SU-DHL-6 (cell line): Measurements from ENCODE around the gene METTL17.

Source experiments
- CTCF ChIP-seq: fragments of 200-600 bp; sonication (generic); IDR thresholded peaks from one replicate; pipeline ENCODE4 v1.5.1; 2017; ENCODE audit warnings: antibody characterized with exemption, mild to moderate bottlenecking, low read length, moderate library complexity; ENCODE audit not compliant: insufficient read depth, poor library complexity, severe bottlenecking
- EZH2phosphoT487 ChIP-seq: fragments of 200-600 bp; sonication (generic), shearing (Covaris generic); conservative IDR thresholded peaks from 2 replicates; pipeline ENCODE4 v1.6.1; 2018; ENCODE audit warnings: mild to moderate bottlenecking, antibody characterized with exemption, low read length, moderate library complexity, mixed read lengths

GRCh38 chr14:21041676-21042433, 52.1 kb downstream of the METTL17 start, which contains the start of gene RNASE7:
- TF ChIP-seq CTCF (no peak), EZH2phosphoT487 (no peak)
